ENCODE results near the gene ATP2B2.

The ATP2B2 gene

DNA sequence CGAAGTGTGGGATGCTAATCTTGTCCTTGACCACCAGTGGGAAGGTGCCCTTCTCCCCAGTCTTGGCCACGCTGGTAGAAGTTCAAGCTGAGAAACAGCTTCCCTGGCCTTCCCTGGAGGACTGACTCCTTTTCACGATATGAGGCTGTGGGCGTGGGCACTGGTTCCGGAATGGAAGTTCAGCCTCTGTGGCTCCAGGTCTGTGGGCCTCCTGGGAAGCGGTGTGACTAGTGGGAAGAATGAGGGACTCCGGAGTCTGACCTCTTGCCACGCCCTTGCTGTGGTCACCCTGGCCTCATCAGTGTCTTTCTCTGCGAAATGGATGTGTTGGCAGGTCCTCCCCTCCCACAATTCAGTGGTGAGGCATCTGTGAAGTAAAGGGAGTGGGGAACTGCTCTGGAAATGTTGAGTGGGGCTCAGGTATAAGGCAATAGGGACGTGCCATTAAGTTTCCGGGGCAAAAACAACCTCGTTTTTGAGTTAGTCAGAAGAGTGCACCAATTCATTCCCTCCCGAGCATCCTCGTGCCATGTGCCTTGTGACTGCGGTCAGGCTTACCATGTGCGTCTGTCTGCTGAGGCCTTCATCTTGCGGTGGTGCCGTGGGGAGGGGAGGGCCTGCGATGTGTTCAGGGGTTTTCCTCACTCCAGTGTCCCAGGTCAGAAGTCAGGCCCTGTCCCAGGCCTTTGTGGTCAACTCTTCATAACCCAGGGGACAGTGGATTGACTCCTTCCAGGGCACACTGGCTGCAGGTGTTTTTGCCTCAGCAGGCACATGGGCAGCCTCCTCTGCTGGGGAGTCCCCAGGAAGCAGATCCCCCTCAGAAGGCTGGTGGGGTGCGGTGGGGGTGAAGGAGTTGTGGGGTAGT is 172.7 kb downstream of the ATP2B2 start:
- no peak for DNase-seq (ENCODE audit: low read depth in 3 of 3)

DNA sequence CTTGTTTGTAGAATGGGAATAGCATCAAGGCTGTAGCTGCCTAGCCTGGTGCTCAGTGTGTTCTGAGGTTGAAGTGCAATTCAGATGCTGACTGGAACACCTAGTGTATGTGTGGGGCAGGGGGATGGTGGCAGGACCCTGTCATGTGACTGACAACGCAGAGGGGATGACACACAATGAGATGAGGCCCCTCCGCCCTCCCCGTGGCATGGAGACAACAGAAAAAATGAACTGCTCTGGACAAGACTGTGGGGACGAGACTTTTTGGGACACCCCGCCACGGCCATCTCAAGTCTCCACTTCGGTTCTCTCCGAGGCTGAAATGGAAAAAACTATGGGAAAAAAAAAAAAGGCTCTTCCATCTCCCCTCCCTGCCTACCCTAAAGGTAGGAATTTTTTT is 174.1 kb downstream of the ATP2B2 start:
- no peak for DNase-seq (ENCODE audit: low read depth in 3 of 3)

DNA sequence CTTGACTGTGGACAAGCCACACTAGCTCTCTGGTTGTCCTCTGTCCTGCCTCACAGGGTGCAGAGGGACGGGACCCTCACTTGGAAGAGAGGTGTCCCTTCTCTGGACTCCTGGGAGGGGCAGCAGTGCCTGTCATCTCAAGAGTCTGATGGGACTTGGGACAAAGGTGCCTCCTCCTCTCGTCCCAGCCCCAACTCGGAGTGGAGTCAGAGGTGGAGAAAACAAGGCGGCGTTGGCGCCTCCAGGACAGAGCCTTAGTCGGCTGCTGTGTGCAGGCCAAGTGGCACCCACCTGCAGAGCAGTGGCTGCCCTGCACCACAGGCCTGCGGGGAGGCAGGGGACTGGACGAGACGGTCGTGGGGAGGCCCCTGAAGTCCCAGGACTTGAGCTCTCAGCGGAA is 175.1 kb downstream of the ATP2B2 start:
- DNase-seq (ENCODE audit: low read depth in 3 of 3), result no peak

DNA sequence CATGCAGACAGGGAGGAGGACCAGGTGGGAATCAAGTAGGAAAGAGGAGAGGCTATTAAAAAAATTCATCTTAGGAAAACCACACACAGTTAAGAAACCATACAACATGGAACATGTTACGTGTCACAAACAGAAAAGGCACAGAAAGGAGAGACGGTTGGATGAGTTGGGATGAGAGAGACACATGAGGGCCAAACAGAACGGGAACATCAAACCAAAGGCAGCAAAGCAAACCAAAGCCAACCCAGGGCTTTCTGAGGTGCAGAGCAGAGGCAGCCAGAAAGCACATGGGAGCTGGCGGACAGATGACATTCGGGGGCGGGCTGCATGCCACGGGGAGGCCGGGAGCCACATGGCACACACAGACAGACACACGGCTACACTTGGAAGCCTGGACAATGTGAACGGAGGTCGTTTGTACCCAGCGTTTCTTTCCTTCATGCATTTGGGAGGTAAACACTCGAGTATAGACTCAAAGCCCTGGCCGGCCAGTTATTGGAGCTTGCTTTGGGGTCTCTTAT is 175.8 kb downstream of the ATP2B2 start:
- DNase-seq (ENCODE audit: low read depth in 3 of 3), result no peak

GRCh38 chr3:10328460-10329071 is 176.8 kb downstream of the ATP2B2 start:
- DNase-seq (ENCODE audit: low read depth in 3 of 3), result no peak

- DNase-seq (ENCODE audit: low read depth in 3 of 3), result no peak
Measured at GRCh38 chr3:10327592-10327991, 177.8 kb downstream of the ATP2B2 start.

GRCh38 chr3:10322352-10322710 is 183.1 kb downstream of the ATP2B2 start:
- DNase-seq (ENCODE audit: low read depth in 3 of 3), result no peak

- DNase-seq (ENCODE audit: low read depth in 3 of 3), result no peak
Measured at GRCh38 chr3:10321630-10322351, 183.6 kb downstream of the ATP2B2 start.

DNA sequence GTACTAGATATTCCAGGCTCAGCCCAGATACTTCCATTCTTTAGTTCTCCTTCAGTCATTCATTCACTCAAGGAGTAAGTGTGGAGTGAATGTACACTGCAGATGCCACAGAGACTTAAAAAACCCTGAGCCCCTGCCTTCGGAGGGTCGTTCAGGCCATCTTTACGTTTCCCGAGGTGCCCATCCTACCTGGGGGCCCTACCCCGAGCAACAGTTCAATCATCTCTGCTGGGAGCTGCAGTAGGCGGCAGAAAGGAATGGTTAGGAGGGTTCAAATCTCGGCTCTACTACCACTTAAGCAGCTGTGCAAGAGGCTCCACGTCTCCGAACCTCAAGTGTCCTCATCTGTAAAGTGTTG is 185.1 kb downstream of the ATP2B2 start:
- DNase-seq (ENCODE audit: low read depth in 3 of 3), result no peak

- no peak for DNase-seq (ENCODE audit: low read depth in 3 of 3)
Measured at GRCh38 chr3:10319804-10320203, 185.6 kb downstream of the ATP2B2 start.

GRCh38 chr3:10319251-10319650 is 186.1 kb downstream of the ATP2B2 start:
- DNase-seq (ENCODE audit: low read depth in 3 of 3), result no peak

GRCh38 chr3:10317961-10318350 is 187.4 kb downstream of the ATP2B2 start:
- DNase-seq (ENCODE audit: low read depth in 3 of 3), result no peak

DNA sequence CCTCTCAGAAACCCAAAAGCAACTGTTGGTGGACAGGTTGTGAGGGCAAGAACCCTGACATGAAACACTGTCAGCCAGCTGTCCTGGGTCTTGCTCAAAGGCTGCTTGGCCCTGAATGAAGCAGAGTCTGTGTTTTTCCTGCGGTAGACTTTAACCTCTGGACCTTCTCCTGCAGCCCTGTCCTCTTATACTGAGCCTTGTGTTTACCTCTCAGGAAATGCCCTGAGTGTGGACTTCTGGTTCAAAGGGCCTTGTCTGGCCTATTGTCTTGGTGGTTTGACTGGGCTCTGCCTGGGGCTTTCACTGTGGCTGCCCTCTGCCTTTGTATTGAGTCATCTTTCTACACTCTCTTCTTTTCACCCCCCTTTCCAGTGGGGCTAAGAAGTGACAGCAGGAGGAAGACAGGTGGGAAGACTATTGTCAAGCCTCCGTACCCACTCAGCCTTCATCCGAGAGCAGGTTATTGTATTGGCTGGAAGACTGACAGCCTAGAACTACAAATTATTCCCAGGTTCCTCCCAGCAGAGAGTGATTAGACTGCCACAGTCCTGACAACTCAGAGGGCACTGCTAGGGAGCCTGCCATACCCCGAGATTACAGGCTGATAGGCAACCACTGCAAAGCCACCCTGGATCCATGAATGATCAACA is 187.9 kb downstream of the ATP2B2 start:
- no peak for DNase-seq (ENCODE audit: low read depth in 3 of 3)

DNA sequence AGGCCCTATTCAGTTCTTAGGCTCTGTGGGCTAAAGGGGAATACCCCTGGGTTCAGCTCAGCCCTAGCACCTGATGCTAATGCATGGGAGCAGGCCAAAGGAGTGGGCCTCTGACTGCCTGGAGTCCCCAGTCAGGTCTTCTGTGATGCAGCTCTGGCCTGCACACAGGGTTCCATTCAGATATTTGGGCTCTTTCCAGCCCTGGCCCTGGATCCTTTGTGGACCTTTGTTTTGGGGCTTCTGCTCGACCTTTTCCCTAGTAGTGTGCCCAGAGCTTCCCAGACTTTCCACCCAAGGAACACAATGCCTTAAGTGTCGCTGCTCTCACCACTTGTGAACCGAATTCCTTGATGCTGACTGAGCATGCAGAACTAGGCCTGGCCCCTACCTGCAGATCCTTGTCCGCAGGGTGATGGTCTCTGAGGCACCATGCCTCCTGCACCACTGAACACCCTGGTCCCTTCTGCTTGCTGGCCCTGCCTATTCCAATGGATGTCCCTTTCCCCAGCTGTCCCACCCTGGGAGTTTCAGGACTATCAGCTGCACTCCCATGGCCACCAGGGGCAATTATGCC is 189.5 kb downstream of the ATP2B2 start:
- no peak for DNase-seq (ENCODE audit: low read depth in 3 of 3)

GRCh38 chr3:10315101-10315500 is 190.3 kb downstream of the ATP2B2 start:
- DNase-seq (ENCODE audit: low read depth in 3 of 3), result no peak

- DNase-seq (ENCODE audit: low read depth in 3 of 3), result no peak
Measured at GRCh38 chr3:10312861-10313260, 192.5 kb downstream of the ATP2B2 start.

GRCh38 chr3:10312391-10312790 is 193.0 kb downstream of the ATP2B2 start:
- DNase-seq (ENCODE audit: low read depth in 3 of 3), result no peak

GRCh38 chr3:10311710-10312109 is 193.7 kb downstream of the ATP2B2 start:
- DNase-seq (ENCODE audit: low read depth in 3 of 3), result no peak

GRCh38 chr3:10310578-10310977 is 194.8 kb downstream of the ATP2B2 start:
- DNase-seq (ENCODE audit: low read depth in 3 of 3), result no peak

DNA sequence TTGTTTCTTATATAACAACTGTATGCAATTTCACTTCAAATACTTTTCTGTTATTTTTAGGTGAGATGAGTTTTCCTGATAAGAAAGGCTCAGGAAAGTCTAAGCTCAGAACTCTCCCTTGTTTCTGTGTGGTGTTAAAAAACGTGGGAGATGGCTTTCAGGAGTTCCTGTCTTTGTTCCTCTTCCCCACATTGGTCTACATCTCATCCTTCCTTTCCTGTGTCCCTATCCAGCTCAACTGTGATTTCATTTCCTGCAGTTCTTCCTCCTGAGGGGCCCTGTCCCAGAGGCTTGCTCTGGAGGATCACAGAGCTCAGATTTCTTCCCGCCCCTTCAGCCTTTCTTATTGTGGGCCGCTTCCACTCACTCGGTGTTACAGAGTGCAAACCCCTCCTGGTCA is 195.7 kb downstream of the ATP2B2 start:
- DNase-seq (ENCODE audit: low read depth in 3 of 3), result no peak

- no peak for DNase-seq (ENCODE audit: low read depth in 3 of 3)
Measured at GRCh38 chr3:10308678-10309077, 196.7 kb downstream of the ATP2B2 start.

GRCh38 chr3:10306156-10306555 is 199.2 kb downstream of the ATP2B2 start:
- no peak for DNase-seq (ENCODE audit: low read depth in 3 of 3)
